GM19324 (cell line): ENCODE measurements around the gene PRM3.

Experiments used
- ATAC-seq: cut with Tn5 transposase; IDR thresholded peaks from one replicate; pipeline ENCODE4 v1.9.1; 2021; ENCODE audit warnings: mild to moderate bottlenecking, moderate library complexity; ENCODE audit not compliant: unreplicated experiment, low FRiP score

The PRM3 gene

DNA sequence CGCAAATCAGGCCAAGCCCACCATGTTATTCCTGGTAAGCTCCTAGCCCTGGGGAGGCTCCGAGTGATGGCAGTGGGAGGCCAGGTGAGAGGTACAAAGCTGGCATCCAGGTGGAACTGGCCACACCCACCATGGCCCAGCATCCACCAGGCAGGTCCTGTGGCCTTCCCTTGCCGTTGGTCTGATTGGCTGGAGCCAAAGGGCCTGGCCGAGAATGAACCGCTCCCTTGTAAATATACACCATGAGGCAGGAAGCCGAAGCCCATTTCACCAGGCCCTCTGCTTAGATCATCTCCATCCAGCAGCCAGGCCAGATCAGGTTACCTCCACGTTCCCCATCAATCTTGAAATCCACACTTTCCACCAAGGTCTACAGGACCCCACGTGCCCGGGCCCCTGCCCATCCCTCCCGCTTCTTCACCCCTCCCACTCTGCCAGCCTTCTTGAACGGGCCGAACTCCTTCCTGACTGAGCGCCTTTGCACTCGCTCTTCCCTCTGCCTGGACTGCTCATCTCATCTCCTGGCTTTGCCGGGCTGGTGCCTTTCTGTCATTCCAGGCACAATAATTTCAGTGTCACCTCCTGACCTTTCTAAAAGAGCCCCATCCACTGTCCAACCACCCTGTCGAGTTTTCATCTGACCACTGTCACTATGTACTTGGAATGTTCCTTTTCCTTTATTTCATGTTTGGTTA lies 23.2 kb downstream of the PRM3 start:
- ATAC-seq, result no peak

- ATAC-seq, result no peak
Measured at GRCh38 chr16:11249233-11250061, 24.0 kb downstream of the PRM3 start.

DNA sequence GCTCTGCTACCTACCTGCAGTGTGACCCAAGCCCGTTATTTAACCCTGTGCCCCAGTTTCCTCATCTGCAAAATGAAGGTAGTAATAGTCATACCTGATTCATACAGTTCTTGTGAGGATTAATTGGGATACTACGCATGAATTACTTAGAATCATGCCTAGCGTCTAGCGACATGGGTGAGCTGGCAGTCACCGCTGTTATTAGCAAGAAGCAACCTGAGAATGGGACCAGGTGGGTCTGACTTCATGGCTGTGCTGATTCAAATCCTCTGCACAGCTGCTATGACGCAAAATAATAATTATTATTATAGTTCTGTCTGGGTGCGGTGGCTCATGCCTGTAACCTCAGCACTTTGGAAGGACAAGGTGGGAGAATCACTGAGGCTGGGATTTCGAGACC lies 25.3 kb downstream of the PRM3 start:
- ATAC-seq, result no peak

DNA sequence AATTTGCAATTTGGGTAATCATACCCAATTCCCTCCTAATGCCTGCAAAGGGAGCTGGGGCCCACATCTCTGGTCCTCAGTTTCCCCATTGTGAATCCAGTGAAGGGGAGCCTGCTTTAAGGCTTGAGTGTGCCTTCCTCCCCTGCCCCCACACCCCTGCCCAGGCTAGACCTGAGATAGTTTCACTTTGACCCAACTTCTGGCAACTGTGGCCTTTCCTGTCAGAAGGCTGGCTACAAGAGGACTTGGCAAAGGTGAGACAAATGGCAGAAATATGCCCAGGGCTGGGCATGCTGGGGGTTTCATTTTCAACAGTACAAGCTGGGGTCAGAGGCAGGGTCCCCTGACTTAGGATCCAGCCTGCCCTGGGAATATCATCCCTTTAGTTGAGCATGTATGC lies 27.4 kb downstream of the PRM3 start:
- ATAC-seq, result no peak

DNA sequence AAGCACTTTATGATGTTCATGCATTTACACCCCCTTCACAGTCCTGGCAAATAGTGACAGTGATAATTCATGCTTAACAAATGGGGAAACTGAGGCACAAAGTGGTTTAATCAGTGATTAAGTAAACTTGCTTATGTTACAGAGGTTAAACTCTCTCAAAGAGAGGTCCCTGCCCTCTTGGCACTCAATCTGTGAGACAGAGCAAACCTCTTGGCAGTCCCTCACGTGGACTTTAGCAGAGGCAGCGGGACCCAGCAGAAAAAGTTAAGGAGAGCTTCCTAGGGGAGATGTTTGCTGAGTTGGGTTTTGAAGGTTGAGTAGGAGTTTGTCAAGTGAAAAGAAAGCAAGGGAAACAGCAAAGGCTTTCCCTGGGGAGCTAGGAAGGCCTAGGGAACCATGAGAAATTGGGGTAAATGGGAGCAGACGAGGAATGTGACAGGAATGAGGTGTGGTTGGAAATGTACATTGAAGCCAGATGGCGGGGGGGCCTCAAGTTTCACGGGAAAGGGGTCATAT lies 28.1 kb downstream of the PRM3 start:
- ATAC-seq, result no peak

DNA sequence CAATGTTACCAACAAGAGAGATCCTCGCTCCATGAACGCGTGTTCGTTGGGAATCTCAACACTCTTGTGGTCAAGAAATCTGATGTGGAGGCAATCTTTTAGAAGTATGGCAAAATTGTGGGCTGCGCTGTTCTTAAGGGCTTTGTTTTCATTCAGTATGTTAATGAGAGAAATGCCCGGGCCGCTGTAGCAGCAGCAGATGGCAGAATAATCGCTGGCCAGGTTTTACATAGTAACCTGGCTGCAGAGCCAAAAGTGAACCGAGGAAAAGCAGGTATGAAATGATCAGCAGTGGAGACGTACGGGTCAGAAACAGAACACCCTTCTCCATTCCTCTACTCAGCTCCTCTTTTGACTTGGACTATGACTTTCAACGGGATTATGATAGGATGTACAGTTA lies 30.8 kb downstream of the PRM3 start:
- no peak for ATAC-seq

DNA sequence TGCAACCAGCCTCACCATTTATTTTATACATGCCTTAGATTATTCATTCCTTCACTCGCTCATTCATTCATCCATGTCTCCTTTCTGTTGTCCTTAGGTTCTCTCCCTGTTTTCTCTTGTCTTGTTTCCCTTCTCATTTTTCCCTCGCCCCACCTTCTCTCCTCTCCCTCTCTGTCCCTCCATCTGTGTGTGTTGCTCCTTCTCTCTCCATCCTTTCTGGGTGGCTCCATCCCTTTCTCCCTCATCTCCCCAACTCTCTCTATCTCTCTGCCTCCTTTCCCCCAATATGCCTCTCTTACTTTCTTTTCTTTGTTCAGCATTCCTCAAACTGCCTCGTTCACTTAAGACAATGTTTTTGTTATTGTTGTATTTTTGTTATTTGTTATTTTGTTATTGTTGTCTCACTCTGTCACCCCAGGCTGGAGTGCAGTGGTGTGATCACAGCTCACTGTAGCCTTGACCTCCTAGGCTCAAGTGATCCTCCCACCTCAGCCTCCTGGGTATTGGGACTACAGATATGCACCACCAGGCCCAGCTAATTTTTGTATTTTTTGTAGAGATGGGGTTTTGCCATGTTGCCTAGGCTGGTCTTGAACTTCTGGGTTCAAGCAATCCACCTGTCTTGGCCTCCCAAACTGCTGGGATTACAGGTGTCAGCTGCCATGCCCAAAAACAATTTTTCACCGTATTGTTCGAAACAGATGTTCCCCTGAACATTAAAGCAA lies 31.8 kb downstream of the PRM3 start:
- ATAC-seq, result no peak

- ATAC-seq, result no peak
Measured at GRCh38 chr16:11240636-11241473, 32.6 kb downstream of the PRM3 start.

GRCh38 chr16:11239644-11240632 lies 33.5 kb downstream of the PRM3 start:
- ATAC-seq, result no peak

DNA sequence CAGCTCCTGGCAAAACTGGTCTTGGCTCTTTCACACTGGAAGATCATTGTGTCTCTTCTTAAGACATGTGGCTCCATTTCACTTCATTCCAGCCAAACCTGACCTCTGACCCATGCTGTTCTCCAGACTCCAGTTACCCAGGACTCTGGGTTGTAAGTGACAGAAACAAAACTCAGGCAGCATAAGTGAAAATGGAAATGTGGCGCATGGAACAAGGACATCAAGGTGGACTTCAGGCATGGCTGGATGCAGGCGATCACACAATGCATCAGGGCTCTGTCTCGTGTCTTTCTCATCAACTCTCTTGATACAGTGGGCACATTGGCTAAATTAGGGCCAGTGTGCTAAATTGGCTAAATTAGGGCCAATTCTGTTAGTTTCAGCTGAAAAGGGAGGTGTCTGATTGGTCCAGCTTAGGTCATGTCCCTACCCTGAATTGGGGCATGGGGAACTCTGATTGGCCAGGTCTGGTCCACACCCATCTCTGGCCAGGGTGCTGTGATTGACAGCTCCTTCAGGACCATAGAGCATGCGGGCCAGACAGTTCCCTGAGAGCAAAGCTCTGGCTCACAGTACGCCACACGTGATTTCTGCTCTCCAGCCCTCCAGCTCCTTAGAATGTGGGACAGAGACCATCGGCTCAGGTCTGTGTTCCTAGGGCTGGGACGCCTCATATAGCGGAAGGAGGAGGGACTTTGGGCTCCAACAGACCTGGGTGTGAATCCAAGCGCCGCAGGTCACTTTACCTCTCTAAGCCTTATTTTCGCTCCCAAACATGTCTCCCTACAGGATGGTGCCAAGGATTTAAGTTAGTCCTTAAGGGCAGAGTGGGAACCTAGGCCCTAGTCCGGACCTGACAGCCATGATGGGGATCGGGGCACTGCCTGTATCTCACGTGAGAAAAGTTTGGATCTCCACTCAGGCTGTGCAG lies 34.9 kb downstream of the PRM3 start:
- ATAC-seq, result no peak

GRCh38 chr16:11236461-11237254 lies 36.8 kb downstream of the PRM3 start:
- ATAC-seq, result no peak

DNA sequence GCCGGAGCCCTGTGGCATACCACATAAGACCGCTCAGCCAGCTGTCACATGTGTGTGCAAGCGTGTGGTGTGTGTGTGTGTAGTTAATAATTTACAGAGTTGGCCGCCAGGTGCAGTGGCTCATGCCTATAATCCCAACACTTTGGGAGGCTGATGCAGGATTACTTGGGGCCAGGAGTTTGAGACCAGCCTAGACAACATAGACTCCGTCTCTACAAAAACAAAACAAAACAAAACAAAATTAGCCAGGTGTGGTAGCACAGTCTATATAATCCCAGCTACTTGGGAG lies 37.8 kb downstream of the PRM3 start:
- ATAC-seq, result no peak

- no peak for ATAC-seq
Measured at GRCh38 chr16:11234884-11235702, 38.3 kb downstream of the PRM3 start.

DNA sequence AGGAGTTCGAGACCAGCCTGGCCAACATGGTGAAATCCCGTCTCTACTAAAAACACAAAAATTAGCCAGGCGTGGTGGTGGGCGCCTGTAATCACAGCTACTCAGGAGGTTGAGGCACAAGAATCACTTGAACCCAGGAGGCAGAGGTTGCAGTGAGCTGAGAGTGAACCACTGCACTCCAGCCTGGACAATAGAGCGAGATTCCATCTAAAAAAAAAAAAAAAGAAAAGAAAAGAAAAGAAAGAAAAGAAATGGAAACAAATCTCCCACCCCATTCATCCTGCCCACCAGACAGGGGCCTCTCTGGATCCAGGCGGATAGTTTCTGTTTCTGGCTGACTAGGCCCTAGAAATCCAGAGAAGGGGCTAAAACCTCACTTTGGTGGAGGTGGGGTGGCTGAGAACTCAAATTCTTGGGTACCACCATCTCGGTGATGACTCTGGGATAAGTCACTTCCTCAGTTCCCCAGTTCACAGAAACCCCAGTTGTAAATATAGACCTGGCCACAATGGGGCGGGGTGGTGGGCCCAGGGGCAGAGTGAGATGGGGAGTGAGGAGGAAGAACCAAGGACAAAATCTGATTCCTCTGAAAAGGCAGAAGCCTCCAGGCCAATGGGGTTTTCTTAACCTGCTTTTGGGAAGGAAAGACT lies 39.6 kb downstream of the PRM3 start:
- ATAC-seq, result no peak

- no peak for ATAC-seq
Measured at GRCh38 chr16:11232852-11233726, 40.3 kb downstream of the PRM3 start.
